AG09309 (cell line): ENCODE results near the gene EPC1.

Source experiments
- DNase-seq: peaks from one replicate; pipeline ENCODE4 v3.0.0-alpha.2; 2010; ENCODE audit warnings: low read depth
- H3K4me3 ChIP-seq: 2 replicates; pipeline ENCODE4 v1.5.1; 2011; ENCODE audit warnings: mild to moderate bottlenecking, low read depth, low read length, moderate library complexity; ENCODE audit not compliant: control insufficient read depth
- TF ChIP-seq, protein P1 (sequence below): IDR thresholded peaks from 2 replicates; pipeline ENCODE4 v1.5.1; 2011; ENCODE audit warnings: mild to moderate bottlenecking, low read depth, low read length, inconsistent platforms; ENCODE audit not compliant: insufficient read depth, control insufficient read depth; ENCODE audit errors: missing control alignments

The EPC1 gene

DNA sequence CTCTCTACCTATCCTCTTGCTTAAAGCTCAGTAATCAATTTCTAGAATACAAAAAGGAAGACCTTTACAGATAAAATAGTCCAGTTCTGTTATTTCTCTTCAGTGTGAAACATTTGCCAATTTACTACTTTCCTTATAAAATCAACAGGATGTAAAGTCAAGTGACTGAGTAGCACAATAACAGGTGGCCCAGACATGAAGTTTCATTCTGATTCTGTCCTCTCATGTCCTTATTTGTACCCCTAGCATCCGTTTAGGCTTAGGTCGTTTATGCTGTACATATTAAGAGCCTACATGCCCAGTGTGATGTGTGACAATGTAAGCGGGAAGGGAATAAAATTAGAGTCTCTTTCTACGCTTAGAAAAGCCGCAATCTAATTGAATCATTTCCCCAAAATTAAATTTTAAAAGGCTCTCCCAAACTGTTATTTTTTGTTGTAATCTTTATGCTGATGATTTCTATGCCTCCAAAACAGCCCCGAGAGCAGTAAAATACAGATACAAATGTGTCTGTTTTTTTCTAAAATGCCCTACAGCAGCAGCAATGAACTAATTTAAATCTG lies 29.1 kb downstream of the EPC1 start:
- H3K4me3 ChIP-seq: no peak overlapping the region
- TF ChIP-seq, protein P1, sequence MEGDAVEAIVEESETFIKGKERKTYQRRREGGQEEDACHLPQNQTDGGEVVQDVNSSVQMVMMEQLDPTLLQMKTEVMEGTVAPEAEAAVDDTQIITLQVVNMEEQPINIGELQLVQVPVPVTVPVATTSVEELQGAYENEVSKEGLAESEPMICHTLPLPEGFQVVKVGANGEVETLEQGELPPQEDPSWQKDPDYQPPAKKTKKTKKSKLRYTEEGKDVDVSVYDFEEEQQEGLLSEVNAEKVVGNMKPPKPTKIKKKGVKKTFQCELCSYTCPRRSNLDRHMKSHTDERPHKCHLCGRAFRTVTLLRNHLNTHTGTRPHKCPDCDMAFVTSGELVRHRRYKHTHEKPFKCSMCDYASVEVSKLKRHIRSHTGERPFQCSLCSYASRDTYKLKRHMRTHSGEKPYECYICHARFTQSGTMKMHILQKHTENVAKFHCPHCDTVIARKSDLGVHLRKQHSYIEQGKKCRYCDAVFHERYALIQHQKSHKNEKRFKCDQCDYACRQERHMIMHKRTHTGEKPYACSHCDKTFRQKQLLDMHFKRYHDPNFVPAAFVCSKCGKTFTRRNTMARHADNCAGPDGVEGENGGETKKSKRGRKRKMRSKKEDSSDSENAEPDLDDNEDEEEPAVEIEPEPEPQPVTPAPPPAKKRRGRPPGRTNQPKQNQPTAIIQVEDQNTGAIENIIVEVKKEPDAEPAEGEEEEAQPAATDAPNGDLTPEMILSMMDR: no peak
- DNase-seq: no peak

DNA sequence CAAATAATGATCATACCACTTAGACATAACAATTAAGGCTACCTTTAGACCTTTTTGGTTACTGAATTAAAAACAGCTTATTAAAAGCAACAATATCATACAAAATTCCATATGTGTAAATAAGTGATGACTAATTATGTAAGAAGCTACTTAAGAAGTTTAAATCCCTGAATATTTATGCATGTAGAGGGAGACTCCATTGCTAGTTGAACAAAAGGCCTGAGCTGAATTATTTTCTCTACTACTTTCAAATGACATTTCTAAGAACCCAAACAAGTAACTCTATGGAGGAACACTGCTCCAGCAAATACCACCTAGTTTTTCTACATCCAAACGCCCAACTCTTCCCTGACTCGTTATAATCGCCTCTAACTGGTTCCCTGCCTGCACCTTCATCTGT lies 31.5 kb downstream of the EPC1 start:
- DNase-seq: no peak
- H3K4me3 ChIP-seq: no peak overlapping the region
- TF ChIP-seq, protein P1: no peak

DNA sequence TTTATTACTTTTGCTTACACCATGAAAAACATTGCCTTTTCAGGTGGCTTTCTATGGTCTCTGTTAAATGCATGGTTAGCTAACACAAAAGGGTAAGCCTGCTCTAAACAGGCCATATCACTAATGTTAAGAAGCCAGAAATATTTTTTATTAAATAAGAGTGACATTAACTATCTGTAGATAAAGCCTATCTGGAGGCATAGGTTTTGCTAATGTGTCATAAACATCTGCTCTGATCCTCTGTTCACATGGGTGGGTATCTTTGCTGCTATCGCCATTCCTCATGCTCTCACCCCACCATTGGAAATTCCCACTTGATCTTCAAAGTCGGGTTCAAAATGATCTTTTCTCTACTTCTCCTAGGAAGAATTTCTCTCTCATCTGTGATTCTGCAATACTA lies 32.4 kb downstream of the EPC1 start:
- no peak for DNase-seq
- TF ChIP-seq, protein P1: no peak
- H3K4me3 ChIP-seq: no peak overlapping the region

DNA sequence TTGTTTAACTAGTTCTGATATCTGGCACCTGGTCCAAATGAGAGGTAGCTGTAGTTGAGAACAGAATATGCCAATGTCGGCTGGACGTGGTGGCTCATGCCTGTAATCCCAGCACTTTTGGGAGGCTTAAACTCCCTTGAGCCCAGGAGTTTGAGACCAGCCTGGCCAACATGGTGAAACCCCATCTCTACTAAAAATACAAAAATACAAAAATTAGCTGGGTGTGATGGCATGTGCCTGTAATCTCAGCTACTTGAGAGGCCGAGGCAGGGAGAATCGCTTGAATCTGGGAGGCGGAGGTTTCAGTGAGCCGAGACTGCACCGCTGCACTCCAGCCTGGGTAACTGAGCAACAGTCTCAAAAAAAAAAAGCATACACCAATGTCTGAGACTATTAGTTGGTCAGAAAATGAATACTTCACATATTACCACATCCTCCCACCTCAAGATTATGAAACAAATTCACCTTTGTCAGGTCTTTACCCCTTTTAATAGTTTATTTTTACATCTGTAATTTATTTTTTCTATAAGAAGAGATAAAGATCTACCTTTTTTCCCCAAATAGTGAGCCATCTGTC lies 38.8 kb downstream of the EPC1 start:
- no peak for DNase-seq
- H3K4me3 ChIP-seq: no peak overlapping the region
- TF ChIP-seq, protein P1: no peak

DNA sequence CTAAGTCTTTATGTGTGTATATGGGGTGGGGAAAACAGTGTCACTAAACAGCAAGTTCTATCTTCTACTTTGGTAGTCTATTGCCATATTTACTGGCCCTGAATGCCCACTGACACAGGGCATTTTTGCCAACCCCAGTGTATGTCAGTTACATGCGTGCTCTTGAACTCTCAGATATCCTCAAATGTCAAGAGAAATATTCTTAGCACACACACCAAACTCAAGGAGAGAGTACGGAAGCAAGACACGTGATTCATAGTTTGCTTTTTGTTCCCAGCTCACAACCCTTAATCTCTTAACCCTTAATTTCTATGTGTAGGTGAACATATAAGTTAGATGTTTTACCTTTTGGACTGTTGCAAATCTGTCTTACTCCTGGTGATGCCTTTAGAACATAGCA lies 39.3 kb downstream of the EPC1 start:
- TF ChIP-seq, protein P1: no peak
- H3K4me3 ChIP-seq: no peak overlapping the region
- no peak for DNase-seq

DNA sequence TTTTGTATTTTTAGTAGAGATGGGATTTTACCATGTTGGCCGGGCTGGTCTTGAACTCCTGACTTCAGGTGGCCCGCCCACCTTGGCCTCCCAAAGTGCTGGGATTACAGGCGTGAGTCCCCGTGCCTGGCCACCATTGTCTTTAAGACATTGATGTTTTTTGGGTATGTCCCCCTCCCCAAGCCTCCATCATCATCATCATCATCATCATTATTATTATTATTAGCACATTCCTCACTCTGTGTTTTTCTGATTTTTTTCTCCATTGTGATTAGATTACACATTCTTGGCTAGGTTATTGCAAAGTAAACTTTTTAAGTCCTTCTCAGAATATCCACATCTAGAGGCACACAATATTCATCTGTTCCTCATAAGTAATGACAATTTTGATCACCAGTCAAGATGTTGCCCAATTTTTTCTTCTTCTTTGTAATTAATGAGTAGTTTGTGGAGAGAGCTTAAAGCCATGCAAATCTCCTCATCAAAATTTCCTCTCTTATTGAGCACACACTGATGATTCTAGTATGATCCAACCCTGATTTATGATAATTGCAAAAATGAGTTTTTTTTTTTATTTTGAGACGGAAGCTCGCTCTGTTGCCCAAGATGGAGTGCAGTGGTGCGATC lies 47.5 kb downstream of the EPC1 start:
- no peak overlapping the region for H3K4me3 ChIP-seq
- no peak for DNase-seq
- TF ChIP-seq, protein P1: no peak
